Measurements from ENCODE around the gene ADCY10. TPM values are rescaled to one million over a fixed set of nuclear protein-coding genes. Genes with fewer than 3 reads are reported as not detected.

The ADCY10 gene
- total and polyA plus RNA-seq, 9 of the 15 experiments (the other 6 are each of a cell fraction or from before 2014, with no cell fraction given), result 0.08 to 0.86 (median 0.22) TPM

DNA sequence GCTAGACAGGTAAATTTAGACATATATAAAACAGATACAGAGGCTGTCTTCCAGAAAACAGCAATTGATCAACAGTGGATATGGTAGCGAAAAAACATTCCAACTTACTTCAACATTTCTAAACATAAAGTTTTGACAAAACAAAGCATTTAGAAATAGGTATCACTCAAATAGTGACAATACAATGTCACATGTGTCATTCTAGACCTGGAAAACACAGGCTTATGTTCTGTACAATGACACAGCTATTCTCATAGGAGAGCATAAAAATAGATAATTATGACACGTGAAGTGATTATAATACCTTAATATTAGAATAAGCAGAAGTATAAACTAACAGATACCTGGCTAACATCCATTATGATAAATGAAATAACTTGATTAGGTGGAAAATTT is 14.5 kb upstream of the ADCY10 start (continued):
- TF ChIP-seq, protein P1, sequence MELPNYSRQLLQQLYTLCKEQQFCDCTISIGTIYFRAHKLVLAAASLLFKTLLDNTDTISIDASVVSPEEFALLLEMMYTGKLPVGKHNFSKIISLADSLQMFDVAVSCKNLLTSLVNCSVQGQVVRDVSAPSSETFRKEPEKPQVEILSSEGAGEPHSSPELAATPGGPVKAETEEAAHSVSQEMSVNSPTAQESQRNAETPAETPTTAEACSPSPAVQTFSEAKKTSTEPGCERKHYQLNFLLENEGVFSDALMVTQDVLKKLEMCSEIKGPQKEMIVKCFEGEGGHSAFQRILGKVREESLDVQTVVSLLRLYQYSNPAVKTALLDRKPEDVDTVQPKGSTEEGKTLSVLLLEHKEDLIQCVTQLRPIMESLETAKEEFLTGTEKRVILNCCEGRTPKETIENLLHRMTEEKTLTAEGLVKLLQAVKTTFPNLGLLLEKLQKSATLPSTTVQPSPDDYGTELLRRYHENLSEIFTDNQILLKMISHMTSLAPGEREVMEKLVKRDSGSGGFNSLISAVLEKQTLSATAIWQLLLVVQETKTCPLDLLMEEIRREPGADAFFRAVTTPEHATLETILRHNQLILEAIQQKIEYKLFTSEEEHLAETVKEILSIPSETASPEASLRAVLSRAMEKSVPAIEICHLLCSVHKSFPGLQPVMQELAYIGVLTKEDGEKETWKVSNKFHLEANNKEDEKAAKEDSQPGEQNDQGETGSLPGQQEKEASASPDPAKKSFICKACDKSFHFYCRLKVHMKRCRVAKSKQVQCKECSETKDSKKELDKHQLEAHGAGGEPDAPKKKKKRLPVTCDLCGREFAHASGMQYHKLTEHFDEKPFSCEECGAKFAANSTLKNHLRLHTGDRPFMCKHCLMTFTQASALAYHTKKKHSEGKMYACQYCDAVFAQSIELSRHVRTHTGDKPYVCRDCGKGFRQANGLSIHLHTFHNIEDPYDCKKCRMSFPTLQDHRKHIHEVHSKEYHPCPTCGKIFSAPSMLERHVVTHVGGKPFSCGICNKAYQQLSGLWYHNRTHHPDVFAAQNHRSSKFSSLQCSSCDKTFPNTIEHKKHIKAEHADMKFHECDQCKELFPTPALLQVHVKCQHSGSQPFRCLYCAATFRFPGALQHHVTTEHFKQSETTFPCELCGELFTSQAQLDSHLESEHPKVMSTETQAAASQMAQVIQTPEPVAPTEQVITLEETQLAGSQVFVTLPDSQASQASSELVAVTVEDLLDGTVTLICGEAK (IDR thresholded peaks at IDR 0.05), result 0 out of 2 replicates have a peak, but pooled peaks have one; percentile 7
- TF ChIP-seq, protein P1 (CRISPR knock-in tag; IDR thresholded peaks at IDR 0.05), result no peak
- peak; percentile 51 for TF ChIP-seq EP400 (IDR thresholded peaks at IDR 0.05)
- TF ChIP-seq, protein P2, sequence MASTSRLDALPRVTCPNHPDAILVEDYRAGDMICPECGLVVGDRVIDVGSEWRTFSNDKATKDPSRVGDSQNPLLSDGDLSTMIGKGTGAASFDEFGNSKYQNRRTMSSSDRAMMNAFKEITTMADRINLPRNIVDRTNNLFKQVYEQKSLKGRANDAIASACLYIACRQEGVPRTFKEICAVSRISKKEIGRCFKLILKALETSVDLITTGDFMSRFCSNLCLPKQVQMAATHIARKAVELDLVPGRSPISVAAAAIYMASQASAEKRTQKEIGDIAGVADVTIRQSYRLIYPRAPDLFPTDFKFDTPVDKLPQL (IDR thresholded peaks at IDR 0.05; ENCODE audit: extremely low read depth, insufficient read length), result no peak
- no peak for TF ChIP-seq BHLHE40 (IDR thresholded peaks at IDR 0.05; ENCODE audit: low read length)
- 0 out of 2 replicates have a peak, but pooled peaks have one; percentile 43 for TF ChIP-seq FOXJ2 (tag; IDR thresholded peaks at IDR 0.05)
- TF ChIP-seq, protein P3, sequence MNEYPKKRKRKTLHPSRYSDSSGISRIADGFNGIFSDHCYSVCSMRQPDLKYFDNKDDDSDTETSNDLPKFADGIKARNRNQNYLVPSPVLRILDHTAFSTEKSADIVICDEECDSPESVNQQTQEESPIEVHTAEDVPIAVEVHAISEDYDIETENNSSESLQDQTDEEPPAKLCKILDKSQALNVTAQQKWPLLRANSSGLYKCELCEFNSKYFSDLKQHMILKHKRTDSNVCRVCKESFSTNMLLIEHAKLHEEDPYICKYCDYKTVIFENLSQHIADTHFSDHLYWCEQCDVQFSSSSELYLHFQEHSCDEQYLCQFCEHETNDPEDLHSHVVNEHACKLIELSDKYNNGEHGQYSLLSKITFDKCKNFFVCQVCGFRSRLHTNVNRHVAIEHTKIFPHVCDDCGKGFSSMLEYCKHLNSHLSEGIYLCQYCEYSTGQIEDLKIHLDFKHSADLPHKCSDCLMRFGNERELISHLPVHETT (CRISPR knock-in tag; conservative IDR thresholded peaks at IDR 0.05 in 1 of 2, IDR thresholded peaks at IDR 0.05 in 1 of 2), result 0 out of 4 replicates have a peak, but pooled peaks of 1 of the 2 experiments have one; percentile 28
- TF ChIP-seq, protein P4, sequence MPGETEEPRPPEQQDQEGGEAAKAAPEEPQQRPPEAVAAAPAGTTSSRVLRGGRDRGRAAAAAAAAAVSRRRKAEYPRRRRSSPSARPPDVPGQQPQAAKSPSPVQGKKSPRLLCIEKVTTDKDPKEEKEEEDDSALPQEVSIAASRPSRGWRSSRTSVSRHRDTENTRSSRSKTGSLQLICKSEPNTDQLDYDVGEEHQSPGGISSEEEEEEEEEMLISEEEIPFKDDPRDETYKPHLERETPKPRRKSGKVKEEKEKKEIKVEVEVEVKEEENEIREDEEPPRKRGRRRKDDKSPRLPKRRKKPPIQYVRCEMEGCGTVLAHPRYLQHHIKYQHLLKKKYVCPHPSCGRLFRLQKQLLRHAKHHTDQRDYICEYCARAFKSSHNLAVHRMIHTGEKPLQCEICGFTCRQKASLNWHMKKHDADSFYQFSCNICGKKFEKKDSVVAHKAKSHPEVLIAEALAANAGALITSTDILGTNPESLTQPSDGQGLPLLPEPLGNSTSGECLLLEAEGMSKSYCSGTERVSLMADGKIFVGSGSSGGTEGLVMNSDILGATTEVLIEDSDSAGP (CRISPR knock-in tag; IDR thresholded peaks at IDR 0.05), result no peak
- no peak for TF ChIP-seq FOXK1 (CRISPR knock-in tag; IDR thresholded peaks at IDR 0.05; ENCODE audit: borderline replicate concordance)
- no peak for TF ChIP-seq PHF21A (IDR thresholded peaks at IDR 0.05; ENCODE audit: borderline replicate concordance, low read depth)
- TF ChIP-seq DPF2 (IDR thresholded peaks at IDR 0.05), result peak; percentile 40; the same call in 1 of the 2 replicates
- TF ChIP-seq CSDE1 (IDR thresholded peaks at IDR 0.05), result 0 out of 4 replicates have a peak, but pooled peaks of 1 of the 2 experiments have one; percentile 23
- TF ChIP-seq, protein P5, sequence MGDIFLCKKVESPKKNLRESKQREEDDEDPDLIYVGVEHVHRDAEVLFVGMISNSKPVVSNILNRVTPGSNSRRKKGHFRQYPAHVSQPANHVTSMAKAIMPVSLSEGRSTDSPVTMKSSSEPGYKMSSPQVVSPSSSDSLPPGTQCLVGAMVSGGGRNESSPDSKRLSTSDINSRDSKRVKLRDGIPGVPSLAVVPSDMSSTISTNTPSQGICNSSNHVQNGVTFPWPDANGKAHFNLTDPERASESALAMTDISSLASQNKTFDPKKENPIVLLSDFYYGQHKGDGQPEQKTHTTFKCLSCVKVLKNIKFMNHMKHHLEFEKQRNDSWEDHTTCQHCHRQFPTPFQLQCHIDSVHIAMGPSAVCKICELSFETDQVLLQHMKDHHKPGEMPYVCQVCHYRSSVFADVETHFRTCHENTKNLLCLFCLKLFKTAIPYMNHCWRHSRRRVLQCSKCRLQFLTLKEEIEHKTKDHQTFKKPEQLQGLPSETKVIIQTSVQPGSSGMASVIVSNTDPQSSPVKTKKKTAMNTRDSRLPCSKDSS (IDR thresholded peaks at IDR 0.05; ENCODE audit: low read depth, partially characterized antibody), result no peak
